Hepatocyte (in vitro differentiated cells): Measurements from ENCODE around the gene SLC66A2. TPM values are rescaled to one million over a fixed set of nuclear protein-coding genes. Genes with fewer than 3 reads are reported as not detected.

Source experiments
- DNase-seq: peaks from one replicate; pipeline ENCODE4 v3.0.0-alpha.2; 2016; ENCODE audit warnings: low spot score
- H2AFZ ChIP-seq: fragments of 200-600 bp; sonication (generic); 2 replicates; pipeline ENCODE4 v1.6.0; 2016; ENCODE audit warnings: antibody characterized with exemption, mild to moderate bottlenecking
- H3K27ac ChIP-seq: fragments of 200-600 bp; sonication (generic); 2 replicates; pipeline ENCODE4 v1.5.1; 2016; ENCODE audit warnings: mild to moderate bottlenecking
- H3K27me3 ChIP-seq: fragments of 200-600 bp; sonication (generic); 2 replicates; pipeline ENCODE4 v1.6.1; 2016
- H3K36me3 ChIP-seq: fragments of 200-600 bp; sonication (generic); replicated peaks from 2 replicates; pipeline ENCODE4 v1.5.1; 2016; ENCODE audit warnings: low read depth; ENCODE audit not compliant: insufficient read depth
- H3K4me1 ChIP-seq: fragments of 200-600 bp; sonication (generic); 2 replicates; pipeline ENCODE4 v1.5.1; 2016; ENCODE audit warnings: mild to moderate bottlenecking, moderate library complexity; ENCODE audit not compliant: insufficient read depth
- H3K4me2 ChIP-seq: fragments of 200-600 bp; sonication (generic); 2 replicates; pipeline ENCODE4 v1.6.0; 2016
- H3K4me3 ChIP-seq: fragments of 200-600 bp; sonication (generic); 2 replicates; pipeline ENCODE4 v1.5.1; 2016; ENCODE audit warnings: mild to moderate bottlenecking
- H3K79me2 ChIP-seq: fragments of 200-600 bp; sonication (generic); 2 replicates; pipeline ENCODE4 v1.6.0; 2017; ENCODE audit warnings: mild to moderate bottlenecking
- H3K9me2 ChIP-seq: fragments of 200-600 bp; sonication (generic); replicated peaks from 2 replicates; pipeline ENCODE4 v1.6.0; 2017; ENCODE audit warnings: mild to moderate bottlenecking; ENCODE audit not compliant: insufficient read depth
- H3K9me3 ChIP-seq: fragments of 200-600 bp; sonication (generic); 2 replicates; pipeline ENCODE4 v1.5.1; 2016; ENCODE audit warnings: low read depth, mild to moderate bottlenecking
- H4K20me1 ChIP-seq: fragments of 200-600 bp; sonication (generic); 2 replicates; pipeline ENCODE4 v1.6.0; 2016; ENCODE audit warnings: mild to moderate bottlenecking; ENCODE audit not compliant: insufficient read depth, poor library complexity, severe bottlenecking
- EZH2 ChIP-seq: fragments of 200-600 bp; sonication (generic); IDR thresholded peaks from 2 replicates; pipeline ENCODE4 v1.6.1; 2016; ENCODE audit warnings: antibody characterized with exemption, mild to moderate bottlenecking, borderline replicate concordance
- EZH2phosphoT487 ChIP-seq: fragments of 200-600 bp; sonication (generic); IDR thresholded peaks from one replicate; pipeline ENCODE4 v1.6.1; 2018; ENCODE audit warnings: antibody characterized with exemption, mild to moderate bottlenecking, low read depth, moderate library complexity; ENCODE audit not compliant: unreplicated experiment, severe bottlenecking
- WGBS: methylation state at CpG from one replicate; pipeline ENCODE4 v1.1.6; 2016; ENCODE audit warnings: low lambda C conversion rate; ENCODE audit errors: missing lambda C conversion rate; 5-methylcytosine and 5-hydroxymethylcytosine counted together
- polyA plus RNA-seq: library from polyadenylated mRNA; unstranded; fragments of >200 nt; fragmentation: Nextera tagmentation; extraction: Ambion mirVana; gene quantifications from 2 replicates; pipeline ENCODE4 v1.2.1, GENCODE V29; 2016
- total RNA-seq: library from RNA; depleted of rRNA; stranded (reverse); fragments of >200 nt; gene quantifications from 2 replicates; pipeline ENCODE4 v1.2.3, GENCODE V29; 2014
- TF ChIP-seq, protein P1 (sequence below): fragments of 200-600 bp; sonication (generic); IDR thresholded peaks from 2 replicates; pipeline ENCODE4 v1.5.1; 2016; ENCODE audit warnings: antibody characterized with exemption, mild to moderate bottlenecking; ENCODE audit not compliant: poor library complexity

The SLC66A2 gene
- total and polyA plus RNA-seq, 2 experiments from 2014 or later: 31.1 to 36.5 TPM

DNA sequence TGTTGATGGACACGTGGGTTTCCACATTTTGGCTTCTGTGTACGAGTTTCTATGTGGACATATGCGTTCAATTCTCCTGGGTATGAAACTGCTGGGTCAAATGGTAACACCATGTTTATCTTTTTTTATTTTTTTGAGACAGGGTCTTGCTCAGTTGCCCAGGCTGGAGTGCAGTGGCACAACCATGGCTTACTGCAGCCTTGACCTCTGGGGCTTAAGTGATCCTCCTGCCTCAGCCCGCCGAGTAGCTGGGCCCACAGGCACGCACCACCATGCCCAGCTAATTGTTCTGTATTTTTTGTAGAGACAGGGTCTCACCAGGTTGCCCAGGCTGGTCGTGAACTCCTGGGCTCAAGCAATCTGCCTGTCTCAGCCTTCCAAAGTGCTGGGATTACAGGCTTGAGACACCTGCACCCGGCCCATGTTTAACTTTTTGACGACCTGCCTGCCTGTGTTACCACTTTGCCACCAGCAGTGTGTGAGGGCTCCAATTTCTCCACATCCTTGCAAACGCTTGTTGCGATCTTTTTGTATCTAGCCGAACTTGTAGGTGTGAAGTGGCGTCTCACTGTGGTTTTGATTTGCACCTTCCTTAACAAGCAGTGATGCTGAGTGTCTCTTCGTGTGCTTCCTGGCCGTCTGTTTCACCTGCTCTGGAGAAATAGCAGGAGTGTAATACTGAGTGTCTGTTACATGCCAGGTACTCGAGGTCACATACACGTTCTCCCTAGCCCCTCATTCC, 19.9 kb upstream of the SLC66A2 start:
- Histone ChIP-seq H3K4me2 (no peak overlapping the region), H3K9me2 (no peaks in the 10 kb centered on the region), H2AFZ (no peak overlapping the region), H4K20me1 (peaks cover 18% of the 10 kb centered on the region), H3K36me3 (peaks cover 3% of the 10 kb centered on the region), H3K27me3 (no peaks in the 10 kb centered on the region), H3K9me3 (no peaks in the 10 kb centered on the region), H3K4me1 (no peaks in the 10 kb centered on the region), H3K79me2 (peaks cover 59% of the 10 kb centered on the region), H3K27ac (no peak overlapping the region), H3K4me3 (no peak overlapping the region)
- WGBS: 95% methylated on average over 17 of the region's 17 CpGs
- DNase-seq: no peak
- TF ChIP-seq, protein P1, sequence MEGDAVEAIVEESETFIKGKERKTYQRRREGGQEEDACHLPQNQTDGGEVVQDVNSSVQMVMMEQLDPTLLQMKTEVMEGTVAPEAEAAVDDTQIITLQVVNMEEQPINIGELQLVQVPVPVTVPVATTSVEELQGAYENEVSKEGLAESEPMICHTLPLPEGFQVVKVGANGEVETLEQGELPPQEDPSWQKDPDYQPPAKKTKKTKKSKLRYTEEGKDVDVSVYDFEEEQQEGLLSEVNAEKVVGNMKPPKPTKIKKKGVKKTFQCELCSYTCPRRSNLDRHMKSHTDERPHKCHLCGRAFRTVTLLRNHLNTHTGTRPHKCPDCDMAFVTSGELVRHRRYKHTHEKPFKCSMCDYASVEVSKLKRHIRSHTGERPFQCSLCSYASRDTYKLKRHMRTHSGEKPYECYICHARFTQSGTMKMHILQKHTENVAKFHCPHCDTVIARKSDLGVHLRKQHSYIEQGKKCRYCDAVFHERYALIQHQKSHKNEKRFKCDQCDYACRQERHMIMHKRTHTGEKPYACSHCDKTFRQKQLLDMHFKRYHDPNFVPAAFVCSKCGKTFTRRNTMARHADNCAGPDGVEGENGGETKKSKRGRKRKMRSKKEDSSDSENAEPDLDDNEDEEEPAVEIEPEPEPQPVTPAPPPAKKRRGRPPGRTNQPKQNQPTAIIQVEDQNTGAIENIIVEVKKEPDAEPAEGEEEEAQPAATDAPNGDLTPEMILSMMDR: no peak
- TF ChIP-seq EZH2: no peak
- no peak for TF ChIP-seq EZH2phosphoT487

- Histone ChIP-seq H3K27me3 (no peaks in the 10 kb centered on the region), H3K9me2 (no peaks in the 10 kb centered on the region), H3K4me1 (no peaks in the 10 kb centered on the region), H3K27ac (no peak overlapping the region), H3K9me3 (no peaks in the 10 kb centered on the region), H3K36me3 (peaks cover 3% of the 10 kb centered on the region), H3K79me2 (peaks cover 56% of the 10 kb centered on the region), H4K20me1 (peaks cover 12% of the 10 kb centered on the region), H3K4me3 (no peak overlapping the region), H3K4me2 (no peak overlapping the region), H2AFZ (no peak overlapping the region)
- TF ChIP-seq EZH2 (no peak), EZH2phosphoT487 (no peak)
- TF ChIP-seq, protein P1: no peak
- 93% methylated on average over 12 of the region's 12 CpGs for WGBS
- no peak for DNase-seq
Measured at GRCh38 chr18:79970419-79971133, 19.1 kb upstream of the SLC66A2 start.

DNA sequence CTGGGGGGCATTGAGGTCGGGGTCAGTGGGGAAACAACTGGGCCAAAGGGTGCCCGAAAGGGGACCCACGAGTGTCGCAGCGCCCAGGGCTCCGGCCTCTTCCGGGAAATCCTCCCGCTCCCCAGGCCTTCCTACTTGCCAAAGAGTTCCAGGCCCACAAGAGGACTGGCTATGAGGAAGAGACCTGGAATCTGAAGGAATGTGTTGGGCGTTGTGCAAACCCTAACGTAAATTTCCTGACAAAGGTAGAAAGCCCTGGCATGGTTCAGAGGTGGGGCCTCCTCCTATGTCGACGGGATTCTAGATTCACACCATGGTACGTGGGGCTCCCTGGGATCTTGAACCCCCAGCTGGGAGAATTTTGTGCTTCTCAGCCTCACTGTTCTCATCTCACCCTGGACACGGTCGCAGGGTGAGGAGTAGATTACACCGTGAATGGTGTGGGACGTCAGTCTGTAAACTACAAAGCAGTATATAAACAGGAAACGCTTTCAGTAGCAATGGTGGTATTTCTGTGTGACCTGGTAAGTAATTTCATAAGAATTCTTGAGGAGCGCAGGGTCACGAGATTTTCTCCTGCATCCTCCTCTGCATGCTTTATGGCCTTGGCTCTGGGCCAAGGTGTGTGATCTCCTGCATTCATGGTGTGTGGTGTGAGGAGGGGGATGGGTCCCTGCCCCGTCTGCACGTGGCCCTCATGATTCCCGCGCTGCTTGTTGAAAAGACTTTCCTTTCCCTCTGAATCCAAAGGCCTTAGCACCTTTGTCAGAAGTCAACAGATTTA, 13.9 kb upstream of the SLC66A2 start:
- H4K20me1 ChIP-seq: peaks cover 6% of the 10 kb centered on the region
- peak overlapping the region; percentile 94 for H3K4me2 ChIP-seq
- 22% methylated on average over 24 of the region's 24 CpGs for WGBS
- TF ChIP-seq EZH2phosphoT487 (no peak), EZH2 (no peak)
- TF ChIP-seq, protein P1: no peak
- peaks cover 24% of the 10 kb centered on the region for H3K79me2 ChIP-seq
- H3K9me2 ChIP-seq: no peaks in the 10 kb centered on the region
- peak; percentile 89 for DNase-seq
- H3K27me3 ChIP-seq: no peaks in the 10 kb centered on the region
- peaks cover 12% of the 10 kb centered on the region for H3K4me1 ChIP-seq
- H3K4me3 ChIP-seq: peak overlapping the region; percentile 2
- H2AFZ ChIP-seq: peak overlapping the region; percentile 3
- no peaks in the 10 kb centered on the region for H3K9me3 ChIP-seq
- H3K36me3 ChIP-seq: no peaks in the 10 kb centered on the region
- H3K27ac ChIP-seq: peak overlapping the region; percentile 96
